Tibial nerve (tissue), 4 donors: ENCODE measurements around the gene KLHL40. TPM values are rescaled to one million over a fixed set of nuclear protein-coding genes. Genes with fewer than 3 reads are reported as not detected.
A peak's percentile ranks its signal among the peaks of the same experiment; 100 is the strongest.

Source experiments
- DNase-seq, 2 donors: peaks; one replicate each; pipeline ENCODE4 v3.0.0-alpha.2; 2019; ENCODE audit warnings: low spot score in 2 of 2
- H3K27ac ChIP-seq, 4 donors: fragments of 200-600 bp; sonication (generic) in 3 of 4; one replicate each; pipeline ENCODE4 v1.5.1; 2017 to 2019; ENCODE audit warnings: mild to moderate bottlenecking in 1 of 4
- H3K27me3 ChIP-seq, 2 donors: fragments of 200-600 bp; sonication (generic) in 1 of 2; one replicate each; pipeline versions ENCODE4 v1.5.1 to v1.6.0; 2017 to 2019
- H3K36me3 ChIP-seq, 3 donors: fragments of 200-600 bp; sonication (generic); one replicate each; pipeline ENCODE4 v1.5.1; 2018 to 2019
- H3K4me1 ChIP-seq, 4 donors: fragments of 200-600 bp; sonication (generic) in 3 of 4; one replicate each; pipeline ENCODE4 v1.5.1; 2017 to 2019
- H3K4me3 ChIP-seq, 4 donors: fragments of 200-600 bp; sonication (generic) in 3 of 4; one replicate each; pipeline ENCODE4 v1.5.1; 2017 to 2019; ENCODE audit warnings: mild to moderate bottlenecking in 1 of 4, moderate library complexity in 1 of 4
- H3K9me3 ChIP-seq, 4 donors: fragments of 200-600 bp; sonication (generic) in 3 of 4; one replicate each; pipeline ENCODE4 v1.5.1; 2017 to 2019
- EP300 ChIP-seq, 2 donors: sonication (generic); formaldehyde crosslinking; IDR thresholded peaks; one replicate each; pipeline ENCODE4 v1.6.1; 2017; ENCODE audit warnings: antibody characterized with exemption in 2 of 2, mild to moderate bottlenecking in 1 of 2
- POLR2A ChIP-seq, 2 donors: fragments of 450-650 bp; IDR thresholded peaks; one replicate each; pipeline ENCODE4 v1.6.1; 2017; ENCODE audit warnings: antibody characterized with exemption in 2 of 2, mild to moderate bottlenecking in 2 of 2, moderate library complexity in 2 of 2
- WGBS, 2 donors: methylation state at CpG; one replicate each; pipeline ENCODE4 v1.1.5; 2018; 5-methylcytosine and 5-hydroxymethylcytosine counted together
- total RNA-seq, 4 donors: library from RNA; depleted of rRNA; stranded (reverse); fragments of >200 nt; gene quantifications; one replicate each; pipeline ENCODE4 v1.1.0, GENCODE V29; 2016
- TF ChIP-seq, protein P1 (sequence below), 5 experiments: fragments of 200-600 bp in 3 of 5; fragments of 450-650 bp in 2 of 5; sonication (generic) in 3 of 5; IDR thresholded peaks; one replicate each; pipeline ENCODE4 v1.5.1; 2016 to 2019; ENCODE audit warnings: antibody characterized with exemption in 5 of 5, mild to moderate bottlenecking in 3 of 5, moderate library complexity in 2 of 5

KLHL40 gene
- total RNA-seq, 4 donors from 2014 or later: 0.42 TPM; not detected in 3

DNA sequence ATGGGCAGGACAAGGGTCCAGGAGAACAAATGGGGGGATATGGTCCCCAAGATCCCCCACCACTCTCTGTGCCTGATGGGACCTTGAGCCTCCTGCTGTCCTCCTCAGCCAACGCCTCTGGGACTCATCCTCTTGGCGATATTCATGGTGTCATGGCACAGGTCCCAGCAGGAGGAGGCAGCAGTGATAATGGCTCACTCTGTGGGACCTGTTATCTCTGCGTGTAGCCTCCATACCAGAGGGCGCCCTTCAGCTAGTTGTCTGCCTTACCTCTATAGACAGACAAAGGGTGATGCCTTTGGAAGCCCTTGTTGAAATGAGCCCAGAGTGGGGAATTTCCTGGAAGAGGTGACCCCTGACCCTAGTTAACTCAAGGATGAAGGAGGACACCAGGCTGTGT is 24.4 kb upstream of the KLHL40 start:
- Histone ChIP-seq H3K4me3 (no peak overlapping the region), H3K36me3 (peaks cover 0 to 72% (median 0%) of the 10 kb centered on the region in 3 donors), H3K27me3 (no peaks in the 10 kb centered on the region), H3K9me3 (no peaks in the 10 kb centered on the region), H3K27ac (peak overlapping the region in 1 of 4 donors; percentile 95), H3K4me1 (peaks cover 0 to 42% (median 0%) of the 10 kb centered on the region in 4 donors)
- no peak for DNase-seq
- 65 to 73% methylated on average over 3 to 4 of the region's 4 CpGs for WGBS, 2 donors
- TF ChIP-seq POLR2A (IDR thresholded peaks at IDR 0.05) (no peak), EP300 (IDR thresholded peaks at IDR 0.05) (no peak)
- TF ChIP-seq, protein P1, sequence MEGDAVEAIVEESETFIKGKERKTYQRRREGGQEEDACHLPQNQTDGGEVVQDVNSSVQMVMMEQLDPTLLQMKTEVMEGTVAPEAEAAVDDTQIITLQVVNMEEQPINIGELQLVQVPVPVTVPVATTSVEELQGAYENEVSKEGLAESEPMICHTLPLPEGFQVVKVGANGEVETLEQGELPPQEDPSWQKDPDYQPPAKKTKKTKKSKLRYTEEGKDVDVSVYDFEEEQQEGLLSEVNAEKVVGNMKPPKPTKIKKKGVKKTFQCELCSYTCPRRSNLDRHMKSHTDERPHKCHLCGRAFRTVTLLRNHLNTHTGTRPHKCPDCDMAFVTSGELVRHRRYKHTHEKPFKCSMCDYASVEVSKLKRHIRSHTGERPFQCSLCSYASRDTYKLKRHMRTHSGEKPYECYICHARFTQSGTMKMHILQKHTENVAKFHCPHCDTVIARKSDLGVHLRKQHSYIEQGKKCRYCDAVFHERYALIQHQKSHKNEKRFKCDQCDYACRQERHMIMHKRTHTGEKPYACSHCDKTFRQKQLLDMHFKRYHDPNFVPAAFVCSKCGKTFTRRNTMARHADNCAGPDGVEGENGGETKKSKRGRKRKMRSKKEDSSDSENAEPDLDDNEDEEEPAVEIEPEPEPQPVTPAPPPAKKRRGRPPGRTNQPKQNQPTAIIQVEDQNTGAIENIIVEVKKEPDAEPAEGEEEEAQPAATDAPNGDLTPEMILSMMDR (IDR thresholded peaks at IDR 0.05): no peak

DNA sequence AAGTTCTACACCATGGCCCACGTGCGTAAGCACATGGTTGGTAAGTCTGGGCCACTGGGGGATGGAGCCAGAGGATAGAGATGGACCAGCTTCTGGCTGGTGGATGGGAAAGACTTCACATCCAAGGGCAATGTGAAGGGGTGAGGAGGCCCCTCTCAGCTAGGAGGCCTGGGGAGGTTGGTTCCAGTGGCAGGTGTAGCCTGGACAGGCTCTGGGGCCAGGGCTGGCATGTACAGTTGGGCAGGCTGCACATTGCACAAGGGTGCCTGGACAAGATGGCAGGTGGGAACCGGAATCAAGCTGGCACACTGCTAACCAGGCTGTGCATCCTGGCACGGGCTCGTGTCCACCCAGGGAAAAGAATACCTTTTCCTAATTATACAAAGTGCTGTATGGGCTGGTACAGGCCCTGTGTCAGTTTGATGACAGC is 23.7 kb upstream of the KLHL40 start:
- WGBS, 2 donors: 87 to 98% methylated on average over 5 of the region's 5 CpGs
- DNase-seq: no peak
- TF ChIP-seq POLR2A (IDR thresholded peaks at IDR 0.05) (no peak), EP300 (IDR thresholded peaks at IDR 0.05) (no peak)
- TF ChIP-seq, protein P1 (IDR thresholded peaks at IDR 0.05): no peak
- Histone ChIP-seq H3K27me3 (no peaks in the 10 kb centered on the region), H3K36me3 (peaks cover 0 to 72% (median 0%) of the 10 kb centered on the region in 3 donors), H3K9me3 (no peaks in the 10 kb centered on the region), H3K4me3 (no peak overlapping the region), H3K27ac (peak overlapping the region in 1 of 4 donors; percentile 95), H3K4me1 (peaks cover 0 to 42% (median 1%) of the 10 kb centered on the region in 4 donors)

DNA sequence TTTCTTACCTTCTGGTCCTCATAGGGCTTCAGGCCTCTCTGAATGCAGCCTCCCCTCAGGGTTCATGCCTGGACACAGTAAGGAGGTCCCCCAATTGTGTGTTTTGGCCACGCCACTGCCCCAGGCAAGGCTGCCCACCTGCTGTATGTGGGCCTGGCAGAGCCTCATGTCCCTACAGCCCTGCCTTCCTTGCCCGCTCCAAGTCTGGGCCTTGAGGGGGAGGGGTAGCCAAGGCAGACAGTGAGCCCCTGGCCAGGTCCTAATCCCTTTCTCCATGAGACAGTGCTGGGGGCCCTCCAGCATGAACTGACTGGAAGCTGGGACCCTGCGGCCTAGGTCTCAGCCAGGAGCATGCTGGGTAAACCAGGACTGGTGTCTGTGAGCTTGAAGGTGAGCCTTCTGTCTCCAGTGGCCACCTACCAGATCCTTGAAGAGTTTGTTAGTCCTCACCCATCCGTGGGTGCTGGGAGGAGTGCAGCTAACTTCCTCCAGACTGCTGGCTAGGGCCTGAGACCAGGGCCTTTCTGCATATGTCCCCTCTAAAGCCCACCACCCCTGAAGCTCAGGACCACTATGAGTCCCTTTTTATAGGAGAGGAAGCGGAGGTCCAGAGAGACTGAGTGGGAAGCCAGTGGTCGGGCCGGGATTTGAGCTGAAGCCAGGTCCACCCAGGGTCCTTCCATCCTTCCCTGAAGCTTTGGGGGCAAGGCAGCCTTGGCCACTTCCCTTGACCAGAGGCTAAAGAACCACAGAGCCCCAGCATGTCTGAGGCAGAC is 23.1 kb upstream of the KLHL40 start:
- H3K4me1 ChIP-seq: peaks cover 0 to 42% (median 5%) of the 10 kb centered on the region in 4 donors
- H3K36me3 ChIP-seq: peaks cover 0 to 72% (median 0%) of the 10 kb centered on the region in 3 donors
- TF ChIP-seq EP300 (IDR thresholded peaks at IDR 0.05) (no peak), POLR2A (IDR thresholded peaks at IDR 0.05) (no peak)
- TF ChIP-seq, protein P1 (IDR thresholded peaks at IDR 0.05): no peak
- H3K9me3 ChIP-seq: no peaks in the 10 kb centered on the region
- 75 to 77% methylated on average over 7 of the region's 7 CpGs for WGBS, 2 donors
- DNase-seq: no peak
- no peak overlapping the region for H3K4me3 ChIP-seq
- H3K27me3 ChIP-seq: no peaks in the 10 kb centered on the region
- peak overlapping the region in 1 of 4 donors; percentile 95 for H3K27ac ChIP-seq

DNA sequence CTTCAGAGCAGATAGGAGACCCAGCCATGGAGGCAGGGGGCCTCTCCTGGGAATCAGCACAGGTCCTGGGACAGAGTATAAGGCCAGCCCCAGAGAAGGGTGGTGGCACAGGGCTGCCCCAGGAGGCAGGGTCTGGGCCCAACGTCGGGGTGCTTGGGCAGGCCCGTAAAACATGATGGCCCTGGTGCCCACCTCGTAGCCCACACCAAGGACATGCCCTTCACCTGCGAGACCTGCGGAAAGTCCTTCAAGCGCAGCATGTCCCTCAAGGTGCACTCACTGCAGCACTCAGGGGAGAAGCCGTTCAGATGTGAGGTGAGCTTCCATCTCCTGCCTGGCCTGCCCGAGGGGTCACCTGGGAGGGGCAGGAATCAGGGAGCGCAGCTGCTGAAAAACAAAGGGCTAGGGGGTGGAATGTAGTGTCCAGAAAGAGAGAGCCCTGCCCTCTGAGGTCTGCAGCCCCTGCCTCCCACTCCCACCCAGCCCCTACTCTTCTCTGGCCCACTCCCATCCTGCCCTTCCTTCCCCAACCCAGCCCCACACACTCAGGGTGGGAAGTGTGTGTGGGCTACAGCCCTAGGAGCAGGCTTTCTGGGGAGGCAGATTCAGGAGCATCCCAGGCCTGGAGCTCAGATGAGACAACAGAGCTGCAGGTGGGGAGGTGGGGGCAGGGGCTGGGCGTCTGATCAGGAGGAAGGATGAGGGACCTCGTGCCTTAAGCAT is 22.4 kb upstream of the KLHL40 start:
- Histone ChIP-seq H3K27ac (peak overlapping the region in 1 of 4 donors; percentile 4), H3K9me3 (no peaks in the 10 kb centered on the region), H3K36me3 (peaks cover 0 to 67% (median 0%) of the 10 kb centered on the region in 3 donors), H3K4me3 (no peak overlapping the region), H3K4me1 (peaks cover 0 to 45% (median 12%) of the 10 kb centered on the region in 4 donors), H3K27me3 (no peaks in the 10 kb centered on the region)
- WGBS, 2 donors: 84 to 87% methylated on average over 10 to 12 of the region's 12 CpGs
- TF ChIP-seq, protein P1 (IDR thresholded peaks at IDR 0.05): no peak
- TF ChIP-seq EP300 (IDR thresholded peaks at IDR 0.05): no peak
- TF ChIP-seq POLR2A (IDR thresholded peaks at IDR 0.05): no peak
- DNase-seq: no peak
